Measurements from ENCODE around the gene MAP3K7CL.

DNA sequence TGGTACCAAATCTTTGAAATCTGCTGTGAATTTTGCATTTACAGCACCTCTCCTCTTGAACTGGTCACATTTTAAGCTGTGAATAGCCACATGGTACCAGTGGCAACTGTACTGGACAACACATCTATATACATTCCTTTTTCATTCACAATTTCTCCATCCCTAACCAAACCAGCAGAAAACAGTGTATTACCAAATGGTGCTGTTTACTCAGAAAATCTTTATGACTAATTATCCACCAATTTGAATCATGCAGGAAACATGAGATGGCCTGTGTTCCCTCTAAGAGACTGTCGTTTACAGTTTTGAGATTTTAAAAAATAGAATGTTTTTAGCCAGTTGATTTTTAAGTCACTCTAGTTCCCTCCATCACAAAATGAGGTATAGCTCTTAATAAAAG lies 39.4 kb upstream of the MAP3K7CL start:
- TF ChIP-seq TAF1 (conservative IDR thresholded peaks at IDR 0.05): no peak
- TF ChIP-seq GABPA (IDR thresholded peaks at IDR 0.05 in 1 of 2, conservative IDR thresholded peaks at IDR 0.05 in 1 of 2): no peak
- TF ChIP-seq, protein P1, sequence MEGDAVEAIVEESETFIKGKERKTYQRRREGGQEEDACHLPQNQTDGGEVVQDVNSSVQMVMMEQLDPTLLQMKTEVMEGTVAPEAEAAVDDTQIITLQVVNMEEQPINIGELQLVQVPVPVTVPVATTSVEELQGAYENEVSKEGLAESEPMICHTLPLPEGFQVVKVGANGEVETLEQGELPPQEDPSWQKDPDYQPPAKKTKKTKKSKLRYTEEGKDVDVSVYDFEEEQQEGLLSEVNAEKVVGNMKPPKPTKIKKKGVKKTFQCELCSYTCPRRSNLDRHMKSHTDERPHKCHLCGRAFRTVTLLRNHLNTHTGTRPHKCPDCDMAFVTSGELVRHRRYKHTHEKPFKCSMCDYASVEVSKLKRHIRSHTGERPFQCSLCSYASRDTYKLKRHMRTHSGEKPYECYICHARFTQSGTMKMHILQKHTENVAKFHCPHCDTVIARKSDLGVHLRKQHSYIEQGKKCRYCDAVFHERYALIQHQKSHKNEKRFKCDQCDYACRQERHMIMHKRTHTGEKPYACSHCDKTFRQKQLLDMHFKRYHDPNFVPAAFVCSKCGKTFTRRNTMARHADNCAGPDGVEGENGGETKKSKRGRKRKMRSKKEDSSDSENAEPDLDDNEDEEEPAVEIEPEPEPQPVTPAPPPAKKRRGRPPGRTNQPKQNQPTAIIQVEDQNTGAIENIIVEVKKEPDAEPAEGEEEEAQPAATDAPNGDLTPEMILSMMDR (IDR thresholded peaks at IDR 0.05; ENCODE audit: low read depth, low read length, missing input control): no peak
- no peak for TF ChIP-seq MAX (IDR thresholded peaks at IDR 0.05)
- TF ChIP-seq ZBTB33 (IDR thresholded peaks at IDR 0.05): no peak
- no peak for TF ChIP-seq REST (IDR thresholded peaks at IDR 0.05)
- no peak for TF ChIP-seq ATF3 (IDR thresholded peaks at IDR 0.05)
